Forelimb muscle (tissue), 1 donor: ENCODE results near the gene RNF186. TPM values are rescaled to one million over a fixed set of nuclear protein-coding genes. Genes with fewer than 3 reads are reported as not detected.
"Not testable (repeated sequence)": the region's sequence is repeated elsewhere in the genome, so short reads cannot be mapped to it uniquely, and the experiment has no call there.

ENCODE experiments used
- DNase-seq: peaks from one replicate; pipeline ENCODE4 v3.0.0-alpha.2; 2013; ENCODE audit warnings: low read depth
- polyA plus RNA-seq: library from polyadenylated mRNA; unstranded; fragments of 120-200 nt; gene quantifications from one replicate; pipeline ENCODE4 v1.2.1, GENCODE V29; 2013; ENCODE audit not compliant: insufficient read length

The RNF186 gene
- polyA plus RNA-seq, 1 donor, result 0.20 TPM

- no peak for DNase-seq
These were observed 21.6 kb downstream of the RNF186 start for GRCh38 chr1:19793360-19794046.

GRCh38 chr1:19792237-19793002, 22.7 kb downstream of the RNF186 start:
- DNase-seq, result no peak

GRCh38 chr1:19790061-19790975, 24.8 kb downstream of the RNF186 start:
- DNase-seq, result not testable (repeated sequence)

- DNase-seq, result no peak
These were observed 28.1 kb downstream of the RNF186 start for GRCh38 chr1:19786988-19787423.

- DNase-seq, result no peak
These were observed 29.4 kb downstream of the RNF186 start for GRCh38 chr1:19785660-19786059.

GRCh38 chr1:19780267-19780877, 34.7 kb downstream of the RNF186 start:
- no peak for DNase-seq

GRCh38 chr1:19776933-19777332, 38.1 kb downstream of the RNF186 start:
- DNase-seq, result no peak

GRCh38 chr1:19776287-19776686, 38.8 kb downstream of the RNF186 start:
- DNase-seq, result no peak

GRCh38 chr1:19775831-19776230, 39.3 kb downstream of the RNF186 start:
- no peak for DNase-seq

- no peak for DNase-seq
These were observed 39.8 kb downstream of the RNF186 start for GRCh38 chr1:19775317-19775716.

GRCh38 chr1:19774180-19774785, 40.8 kb downstream of the RNF186 start:
- no peak for DNase-seq

- DNase-seq, result no peak
These were observed 41.6 kb downstream of the RNF186 start for GRCh38 chr1:19773485-19773884.

- no peak for DNase-seq
These were observed 43.0 kb downstream of the RNF186 start for GRCh38 chr1:19772053-19772452.

GRCh38 chr1:19771350-19771749, 43.7 kb downstream of the RNF186 start:
- no peak for DNase-seq

- no peak for DNase-seq
These were observed 44.5 kb downstream of the RNF186 start for GRCh38 chr1:19770436-19771190.

GRCh38 chr1:19769211-19769932, 45.7 kb downstream of the RNF186 start:
- DNase-seq, result no peak

- no peak for DNase-seq
These were observed 46.5 kb downstream of the RNF186 start for GRCh38 chr1:19768353-19769210.

- DNase-seq, result no peak
These were observed 49.5 kb downstream of the RNF186 start for GRCh38 chr1:19765623-19766022.

GRCh38 chr1:19764848-19765247, 50.2 kb downstream of the RNF186 start:
- no peak for DNase-seq
